HG03442 (cell line): ENCODE measurements around the gene TRAPPC3L.

ENCODE experiments used
- ATAC-seq: cut with Tn5 transposase; IDR thresholded peaks from one replicate; pipeline ENCODE4 v1.9.1; 2021; ENCODE audit warnings: mild to moderate bottlenecking, moderate library complexity; ENCODE audit not compliant: unreplicated experiment

Gene TRAPPC3L

GRCh38 chr6:116560130-116560529, 14.6 kb upstream of the TRAPPC3L start:
- ATAC-seq = no peak

- ATAC-seq = no peak
Measured at GRCh38 chr6:116557893-116558292, 12.4 kb upstream of the TRAPPC3L start.

- no peak for ATAC-seq
Measured at GRCh38 chr6:116556814-116557415, 11.4 kb upstream of the TRAPPC3L start.

- ATAC-seq = no peak
Measured at GRCh38 chr6:116556065-116556464, 10.6 kb upstream of the TRAPPC3L start.

GRCh38 chr6:116553451-116553850, 8.0 kb upstream of the TRAPPC3L start, which contains the start of gene CALHM4:
Gene CALHM4, plus strand, starts transcription at chr6:116553751. Its CDS starts 43 bp downstream, at chr6:116553794.
- ATAC-seq = no peak

- no peak for ATAC-seq
Measured at GRCh38 chr6:116550796-116551195, 5.3 kb upstream of the TRAPPC3L start.

- ATAC-seq = no peak
Measured at GRCh38 chr6:116547358-116547757, 1.9 kb upstream of the TRAPPC3L start.

GRCh38 chr6:116543149-116543548, 2.3 kb downstream of the TRAPPC3L start:
- ATAC-seq = no peak

- no peak for ATAC-seq
Measured at GRCh38 chr6:116542426-116542825, 3.1 kb downstream of the TRAPPC3L start.

GRCh38 chr6:116536216-116536621, 9.3 kb downstream of the TRAPPC3L start:
- ATAC-seq = peak; percentile 52

GRCh38 chr6:116535109-116535508, 10.4 kb downstream of the TRAPPC3L start:
- no peak for ATAC-seq

- ATAC-seq = no peak
Measured at GRCh38 chr6:116533233-116533957, 12.1 kb downstream of the TRAPPC3L start.

GRCh38 chr6:116531675-116532570, 13.6 kb downstream of the TRAPPC3L start:
- ATAC-seq = peak; percentile 79

- no peak for ATAC-seq
Measured at GRCh38 chr6:116530436-116530835, 15.0 kb downstream of the TRAPPC3L start.

- ATAC-seq = no peak
Measured at GRCh38 chr6:116529466-116530290, 15.8 kb downstream of the TRAPPC3L start.

- no peak for ATAC-seq
Measured at GRCh38 chr6:116528780-116529179, 16.7 kb downstream of the TRAPPC3L start.

GRCh38 chr6:116528133-116528532, 17.4 kb downstream of the TRAPPC3L start:
- no peak for ATAC-seq

GRCh38 chr6:116524236-116524635, 21.2 kb downstream of the TRAPPC3L start:
- ATAC-seq = no peak

- ATAC-seq = no peak
Measured at GRCh38 chr6:116522896-116523295, 22.6 kb downstream of the TRAPPC3L start.

- ATAC-seq = no peak
Measured at GRCh38 chr6:116518621-116519368, 26.7 kb downstream of the TRAPPC3L start.
